ENCODE results near the gene CLIC4. TPM values are rescaled to one million over a fixed set of nuclear protein-coding genes. Genes with fewer than 3 reads are reported as not detected.
"Not testable (repeated sequence)": the region's sequence is repeated elsewhere in the genome, so short reads cannot be mapped to it uniquely, and the experiment has no call there.

Gene CLIC4
- total RNA-seq, 1 donor from 2014 or later, result 169 TPM

DNA sequence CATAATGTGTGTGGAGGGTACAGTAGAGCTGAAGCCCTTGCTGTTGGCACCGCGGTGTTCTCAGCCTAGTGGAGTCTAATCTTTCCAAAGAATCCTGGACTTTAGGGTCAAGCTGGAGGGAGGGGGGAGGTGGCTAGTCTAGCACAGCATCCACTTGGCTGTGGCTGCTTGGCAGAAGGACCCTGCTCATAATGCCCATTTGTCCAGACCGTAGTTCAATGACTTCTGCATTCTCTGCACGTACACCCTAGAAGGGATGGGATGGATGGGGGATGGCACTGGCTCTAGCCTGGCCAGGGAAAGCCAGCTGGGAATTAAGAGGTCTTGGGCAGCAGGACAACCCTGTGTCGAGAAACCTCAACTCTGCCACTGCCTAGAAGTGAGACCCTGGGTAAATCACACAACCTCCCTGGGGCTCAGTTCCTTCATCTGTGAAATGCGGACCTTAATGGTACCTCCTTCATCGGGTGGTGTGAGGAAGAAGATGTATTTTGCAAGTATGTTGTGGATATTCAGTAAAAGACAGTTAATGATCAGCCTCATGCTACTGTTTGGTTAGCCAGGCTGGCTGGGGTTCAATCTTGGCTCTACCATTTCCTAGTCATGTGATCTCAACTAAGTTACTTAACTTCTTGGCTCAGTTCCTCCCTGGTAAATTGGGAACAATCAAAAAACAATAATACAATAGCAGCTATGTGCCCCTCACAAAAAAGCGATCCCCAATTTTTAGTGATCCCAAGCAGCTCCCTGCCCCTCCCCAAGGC lies 27.2 kb upstream of the CLIC4 start:
- no peak for DNase-seq (ENCODE audit: low spot score)

DNA sequence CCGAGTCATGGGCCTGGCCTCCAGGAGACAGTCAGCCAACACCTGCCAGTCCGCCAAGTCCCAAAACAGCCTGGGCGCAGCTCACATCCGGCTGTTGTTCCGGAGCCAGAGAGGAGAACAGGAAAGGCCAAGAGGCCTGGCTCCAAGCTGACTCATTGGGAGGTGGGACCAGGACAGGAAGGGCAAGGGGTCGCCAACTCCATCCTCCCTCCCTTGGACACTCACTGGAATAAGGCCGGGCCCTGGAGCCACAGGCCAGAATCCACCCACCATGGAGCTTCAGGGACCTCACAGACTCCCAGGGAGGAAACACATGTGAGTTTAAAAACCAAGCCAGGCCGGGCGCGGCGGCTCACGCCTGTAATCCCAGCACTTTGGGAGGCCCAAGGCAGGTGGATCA lies 25.1 kb upstream of the CLIC4 start:
- peak; percentile 93 for DNase-seq (ENCODE audit: low spot score)

DNA sequence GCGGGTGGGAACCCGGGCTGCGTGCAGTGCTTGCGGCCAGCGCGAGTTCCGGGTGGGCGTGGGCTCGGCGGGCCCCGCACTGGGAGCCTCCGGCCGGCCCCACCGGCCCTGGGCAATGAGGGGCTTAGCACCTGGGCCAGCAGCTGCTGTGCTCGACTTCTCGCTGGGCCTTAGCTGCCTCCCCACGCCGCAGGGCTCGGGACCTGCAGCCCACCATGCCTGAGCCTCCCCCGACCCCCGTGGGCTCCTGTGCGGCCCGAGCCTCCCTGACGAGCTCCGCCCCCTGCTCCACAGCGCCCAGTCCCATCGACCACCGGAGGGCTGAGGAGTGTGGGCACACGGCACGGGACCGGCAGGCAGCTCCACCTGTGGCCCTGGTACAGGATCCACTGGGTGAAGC lies 23.7 kb upstream of the CLIC4 start:
- no peak for DNase-seq (ENCODE audit: low spot score)

DNA sequence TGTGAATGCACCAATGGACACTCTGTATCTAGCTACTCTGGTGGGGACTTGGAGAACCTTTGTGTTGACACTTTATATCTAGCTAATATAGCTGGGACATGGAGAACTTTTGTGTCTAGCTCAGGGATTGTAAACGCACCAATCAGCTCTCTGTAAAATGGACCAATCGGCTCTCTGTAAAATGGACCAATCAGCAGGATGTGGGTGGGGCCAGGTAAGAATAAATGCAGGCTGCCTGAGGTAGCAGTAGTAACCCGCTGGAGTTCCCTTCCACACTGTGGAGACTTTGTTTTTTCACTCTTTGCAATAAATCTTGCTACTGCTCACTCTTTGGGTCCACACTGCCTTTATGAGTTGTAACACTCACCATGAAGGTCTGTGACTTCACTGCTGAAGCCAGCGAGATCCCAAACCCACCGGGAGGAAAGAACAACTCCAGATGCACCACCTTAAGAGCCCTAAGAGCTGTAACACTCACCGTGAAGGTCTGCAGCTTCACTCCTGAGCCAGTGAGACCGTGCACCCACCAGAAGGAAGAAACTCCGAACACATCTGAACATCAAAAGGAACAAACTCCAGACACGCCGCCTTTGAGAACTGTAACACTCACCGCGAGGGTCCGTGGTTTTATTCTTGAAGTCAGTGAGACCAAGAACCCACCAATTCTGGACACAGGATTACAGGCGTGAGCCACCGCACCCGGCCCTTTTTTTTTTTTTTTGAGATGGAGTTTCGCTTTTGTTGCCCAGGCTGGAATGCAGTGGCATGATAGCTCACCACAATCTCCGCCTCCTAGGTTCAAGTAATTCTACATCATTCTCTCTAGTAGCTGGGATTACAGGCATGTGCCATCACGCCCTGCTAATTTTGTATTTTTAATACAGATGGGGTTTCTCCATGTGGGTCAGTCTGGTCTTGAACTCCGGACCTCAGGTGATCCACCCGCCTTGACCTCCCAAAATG lies 22.9 kb upstream of the CLIC4 start:
- DNase-seq (ENCODE audit: low spot score), result not testable (repeated sequence)

DNA sequence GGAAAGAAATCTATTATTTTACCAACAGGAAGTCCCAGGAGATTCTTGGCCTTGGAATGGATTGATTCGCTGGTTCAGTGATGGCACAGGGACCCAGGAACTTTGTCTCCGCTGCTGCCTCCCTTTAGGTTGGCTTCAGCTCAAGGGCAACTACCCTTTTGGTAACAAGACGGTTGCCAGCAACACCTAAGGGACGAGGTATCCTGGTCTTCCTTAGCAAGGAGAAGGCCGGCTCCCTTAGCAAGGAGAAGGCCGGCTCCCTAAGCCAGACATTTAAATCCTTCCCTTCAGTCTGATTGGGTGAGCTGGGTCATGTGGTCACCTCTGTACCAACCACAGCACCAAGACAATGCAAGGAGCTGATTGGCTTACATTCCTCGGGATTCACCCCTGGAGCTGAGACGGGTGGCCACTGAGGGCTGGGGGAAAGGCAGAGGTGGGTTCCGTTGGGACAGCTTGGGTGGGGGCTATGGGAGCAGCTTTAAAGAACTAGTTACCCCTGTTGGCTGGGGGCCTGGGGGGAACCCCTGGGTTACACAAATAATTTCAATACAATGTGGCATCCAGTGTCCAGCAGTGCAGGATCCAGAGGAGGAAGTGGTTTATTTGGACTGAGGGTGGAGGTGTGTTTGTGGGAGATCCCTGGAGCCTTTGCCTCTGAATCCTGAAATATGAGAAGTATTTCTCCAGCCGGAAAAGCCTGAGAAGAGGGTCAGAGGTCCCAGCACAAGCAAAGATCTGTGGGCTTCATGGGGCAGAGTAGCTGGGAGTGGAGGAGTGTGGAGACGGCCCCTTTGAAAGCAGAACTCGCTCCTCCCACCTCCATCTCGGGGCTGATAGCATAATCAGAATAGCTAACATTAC lies 20.7 kb upstream of the CLIC4 start:
- no peak for DNase-seq (ENCODE audit: low spot score)

DNA sequence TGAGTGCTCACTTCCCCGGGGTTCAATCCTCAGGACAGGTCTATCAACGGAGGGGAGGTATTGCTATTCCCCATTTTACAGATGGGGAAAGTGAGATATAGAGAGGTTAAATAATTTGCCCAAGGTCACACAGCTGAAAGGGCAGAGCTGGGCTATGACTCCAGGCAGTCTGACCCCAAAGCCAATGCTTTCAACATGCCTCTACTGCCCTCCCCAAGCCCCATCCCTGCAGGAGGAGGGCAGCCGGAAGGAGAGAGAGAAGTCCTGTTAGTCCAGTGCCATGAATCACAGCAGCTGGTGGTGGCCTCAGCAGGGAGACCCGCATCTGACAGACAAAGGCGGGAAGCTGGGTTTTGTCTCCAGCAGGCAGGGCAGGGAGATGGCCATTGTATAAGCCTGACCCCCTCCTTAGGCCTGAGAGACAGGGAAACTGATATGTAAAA lies 20.0 kb upstream of the CLIC4 start:
- no peak for DNase-seq (ENCODE audit: low spot score)

DNA sequence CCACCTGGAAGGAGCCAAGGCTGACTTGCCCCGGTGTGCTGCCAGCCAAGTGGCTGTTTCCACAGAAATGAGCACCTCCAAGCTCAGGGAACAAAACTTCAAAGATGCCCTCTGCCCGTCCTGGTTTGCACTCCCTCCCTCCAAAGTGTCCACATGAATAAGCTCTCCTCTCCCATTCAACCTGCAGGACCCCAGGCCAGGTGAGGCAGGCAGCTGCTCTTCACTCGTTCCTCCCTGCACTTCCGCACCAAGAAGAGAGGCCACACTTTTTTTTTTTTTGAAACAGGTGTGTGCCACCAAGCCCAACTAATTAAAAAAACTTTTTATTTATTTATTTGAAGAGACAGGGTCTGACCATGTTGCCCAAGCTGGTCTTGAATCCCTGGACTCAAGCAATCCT lies 18.5 kb upstream of the CLIC4 start:
- no peak for DNase-seq (ENCODE audit: low spot score)

DNA sequence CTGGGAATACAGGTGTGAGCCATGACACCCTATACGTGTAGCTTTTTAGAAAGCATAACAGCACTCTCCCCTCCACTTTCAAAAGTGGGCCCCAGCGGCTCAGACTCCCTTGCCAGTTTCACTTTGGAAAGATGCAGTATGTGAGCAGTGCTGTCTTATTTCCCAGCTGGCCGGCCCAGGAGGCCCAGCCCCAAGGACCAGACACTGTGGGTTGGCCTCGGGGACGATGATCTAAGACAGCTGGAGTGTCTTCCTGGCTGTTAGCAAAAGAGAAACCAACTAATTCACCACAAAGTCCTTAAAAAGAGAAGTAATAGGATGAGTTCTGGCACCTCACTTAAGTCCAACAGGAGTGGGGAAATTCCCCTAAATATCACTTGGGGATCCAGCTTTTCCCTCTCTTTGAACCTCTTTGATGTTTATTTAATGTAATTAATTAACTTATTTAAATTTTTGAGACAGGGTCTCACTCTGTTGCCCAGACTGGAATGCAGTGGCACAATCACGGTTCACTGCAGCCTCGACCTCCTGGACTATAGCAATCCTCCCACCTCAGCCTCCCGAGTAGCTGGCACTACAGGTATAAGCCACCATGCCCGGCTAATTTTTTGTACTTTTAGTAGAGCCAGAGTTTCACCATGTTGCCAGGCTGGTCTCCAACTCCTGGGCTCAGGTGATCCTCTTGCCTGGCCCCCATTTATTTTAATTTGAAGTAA lies 17.6 kb upstream of the CLIC4 start:
- DNase-seq (ENCODE audit: low spot score), result no peak

DNA sequence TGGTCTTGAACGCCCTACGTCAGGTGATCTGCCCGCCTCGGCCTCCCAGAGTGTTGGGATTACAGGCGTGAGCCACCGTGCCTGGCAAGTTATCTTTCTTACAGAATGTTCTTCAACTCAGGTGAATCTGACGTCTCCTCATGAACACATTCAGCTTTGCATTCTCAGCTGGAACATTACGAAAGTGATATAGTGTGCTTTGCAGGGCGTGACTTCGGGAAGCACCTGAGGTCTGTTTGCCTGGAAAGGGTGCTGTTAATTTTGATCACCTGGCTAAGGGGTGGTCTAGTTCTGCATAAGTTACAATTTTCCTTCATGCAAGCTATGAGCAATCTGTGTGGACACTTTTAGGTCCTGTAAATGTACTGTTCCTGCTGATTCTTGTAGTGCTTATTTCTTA lies 16.3 kb upstream of the CLIC4 start:
- no peak for DNase-seq (ENCODE audit: low spot score)

DNA sequence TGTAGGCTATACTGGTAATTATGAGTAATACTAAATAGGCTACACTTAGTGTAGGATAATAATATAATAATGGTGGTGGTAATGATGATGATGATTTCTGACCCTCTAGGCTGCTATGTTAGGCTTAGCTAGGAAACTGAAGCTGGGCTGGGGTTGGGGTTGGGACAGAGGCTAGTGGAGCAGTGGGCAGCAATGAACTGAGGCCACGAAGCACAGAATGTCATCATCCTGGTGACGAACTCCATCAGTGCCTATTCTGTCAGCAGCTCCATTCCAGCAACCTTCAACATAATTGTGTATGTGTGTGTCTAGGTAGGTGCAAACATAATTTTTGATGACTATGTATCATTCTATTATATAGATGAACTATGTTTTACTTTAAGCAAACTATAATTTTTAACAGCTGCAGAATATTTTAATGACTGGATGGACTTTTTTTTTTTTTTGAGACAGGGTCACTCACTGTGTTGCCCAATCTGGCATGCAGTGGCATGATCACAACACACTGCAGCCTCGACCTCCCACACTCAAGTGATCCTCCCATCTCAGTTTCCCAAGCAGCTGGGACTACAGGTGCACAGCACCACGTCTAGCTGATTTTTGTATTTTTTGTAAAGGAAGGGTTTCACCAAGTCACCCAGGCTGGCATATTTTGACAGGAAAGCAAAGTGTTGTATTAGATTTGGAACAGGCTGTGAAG lies 12.9 kb upstream of the CLIC4 start:
- no peak for DNase-seq (ENCODE audit: low spot score)

DNA sequence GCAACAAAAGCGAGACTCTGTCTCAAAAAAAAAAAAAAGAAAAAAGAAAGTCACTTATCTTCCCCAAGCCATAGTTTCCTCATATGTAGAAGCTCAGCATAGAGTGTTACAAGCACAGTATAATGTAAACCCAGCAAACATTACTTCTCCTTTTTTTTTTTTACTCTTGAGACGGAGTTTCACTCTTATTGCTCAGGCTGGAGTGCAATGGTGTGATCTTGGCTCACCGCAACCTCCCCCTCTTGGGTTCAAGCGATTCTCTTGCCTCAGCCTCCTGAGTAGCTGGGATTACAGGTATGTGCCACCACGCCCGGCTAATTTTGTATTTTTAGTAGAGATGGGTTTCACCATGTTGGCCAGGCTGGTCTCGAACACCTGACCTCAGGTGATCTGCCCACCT lies 11.9 kb upstream of the CLIC4 start:
- not testable (repeated sequence) for DNase-seq (ENCODE audit: low spot score)

DNA sequence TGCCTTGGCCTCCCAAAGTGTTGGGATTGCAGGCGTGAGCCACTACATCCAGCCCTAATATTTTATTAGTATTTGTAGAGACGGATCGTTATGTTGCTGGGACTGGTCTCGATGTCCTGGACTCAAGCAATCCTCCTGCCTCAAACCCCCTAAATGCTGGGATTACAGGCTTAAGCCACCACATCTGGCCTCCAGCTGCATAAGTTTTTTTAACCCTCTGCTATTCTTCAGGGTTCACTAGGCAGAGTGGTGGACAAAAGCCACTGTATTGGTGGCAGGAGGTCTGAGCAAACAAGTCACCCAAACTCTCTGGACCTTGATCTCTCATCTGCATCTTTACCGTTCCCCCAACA lies 10.1 kb upstream of the CLIC4 start:
- no peak for DNase-seq (ENCODE audit: low spot score)

DNA sequence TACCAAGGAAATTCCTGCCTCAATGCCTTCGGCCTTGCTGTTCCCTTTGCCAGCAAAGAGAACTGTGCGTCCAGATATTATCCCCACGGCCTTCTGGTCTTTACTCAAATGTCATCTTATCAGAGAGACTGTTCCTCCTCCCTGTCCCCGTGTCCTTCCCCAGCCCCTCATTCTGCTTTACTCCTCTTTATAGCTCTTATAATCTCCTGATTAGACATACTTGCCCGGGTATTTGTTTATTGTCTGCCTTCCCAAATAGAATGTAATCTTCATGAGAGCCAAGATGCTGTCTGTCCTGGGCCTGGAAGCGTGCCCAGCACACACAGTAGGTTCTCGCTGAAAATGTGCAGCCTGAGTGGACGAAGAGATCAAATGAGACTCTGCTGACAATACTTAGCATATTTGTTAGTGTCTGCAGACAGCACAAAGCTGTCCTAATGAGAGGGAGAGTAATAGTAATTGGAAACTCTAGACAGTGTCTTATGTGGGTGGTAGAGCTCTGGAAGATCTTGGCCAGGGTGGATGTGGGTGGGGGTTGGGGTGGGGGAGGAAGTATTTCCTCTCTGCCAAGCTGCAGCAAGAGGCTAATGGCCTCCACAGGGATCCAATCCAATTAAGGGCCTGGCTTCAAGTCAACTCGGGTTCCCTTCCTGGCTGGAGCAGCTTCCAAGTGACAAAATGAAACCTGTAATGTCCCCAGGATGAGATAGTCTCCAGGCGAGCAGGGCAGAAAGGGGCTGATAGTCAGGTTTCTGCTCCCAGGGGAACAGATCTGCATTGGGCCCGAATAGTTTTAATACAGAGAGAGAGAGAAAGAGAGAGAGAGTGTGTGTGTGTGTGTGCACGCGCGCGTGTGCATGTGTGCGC lies 9.5 kb upstream of the CLIC4 start:
- no peak for DNase-seq (ENCODE audit: low spot score)

DNA sequence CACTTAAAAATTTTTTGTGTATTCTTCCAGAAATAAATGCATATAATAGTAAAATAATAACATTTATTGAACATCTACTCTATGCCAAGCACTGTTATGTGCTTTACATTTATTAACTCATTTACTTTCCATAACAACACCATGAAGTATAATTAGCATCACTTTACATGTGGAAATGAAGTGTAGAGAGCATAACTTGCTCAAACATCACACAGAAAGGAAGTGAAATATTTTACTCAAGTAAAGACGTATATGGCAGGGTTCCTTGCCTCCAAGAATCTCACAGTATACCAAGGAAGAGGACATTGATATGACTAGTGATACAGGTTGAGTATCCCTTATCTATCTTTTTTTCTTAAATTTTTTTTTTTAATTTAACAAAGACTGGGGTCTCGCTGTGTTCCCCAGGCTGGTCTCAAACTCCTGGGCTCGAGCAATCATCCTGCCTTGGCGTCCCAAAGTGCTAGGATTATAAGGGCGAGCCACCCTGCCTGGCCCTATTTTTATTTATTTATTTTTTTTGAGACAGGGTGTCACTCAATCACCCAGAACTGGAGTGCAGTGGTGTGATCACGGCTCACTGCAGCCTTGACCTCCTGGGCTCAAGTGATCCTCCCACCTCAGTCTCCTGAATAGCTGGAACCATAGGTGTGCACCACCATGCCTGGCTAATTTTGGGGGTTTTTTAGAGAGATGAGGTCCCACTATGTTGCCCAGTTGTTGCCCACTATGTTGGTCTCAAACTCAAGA lies 7.7 kb upstream of the CLIC4 start:
- DNase-seq (ENCODE audit: low spot score), result peak; percentile 3

DNA sequence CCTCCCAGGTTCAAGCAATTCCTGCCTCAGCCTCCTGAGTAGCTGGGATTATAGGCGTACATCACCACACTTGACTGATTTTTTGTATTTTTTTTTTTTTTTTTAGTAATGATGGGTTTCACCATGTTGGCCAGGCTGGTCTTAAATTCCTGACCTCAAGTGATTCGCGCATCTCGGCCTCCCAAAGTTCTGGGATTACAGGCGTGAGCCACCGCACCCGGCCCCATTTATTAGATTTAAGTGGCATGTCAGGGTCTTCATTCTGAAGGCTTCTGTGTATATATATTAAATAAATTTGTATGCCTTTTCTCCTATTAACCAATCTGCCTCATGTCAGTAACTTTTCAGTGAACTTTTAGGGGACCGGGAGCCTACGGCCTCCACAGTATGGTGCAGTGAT lies 6.0 kb upstream of the CLIC4 start:
- no peak for DNase-seq (ENCODE audit: low spot score)

DNA sequence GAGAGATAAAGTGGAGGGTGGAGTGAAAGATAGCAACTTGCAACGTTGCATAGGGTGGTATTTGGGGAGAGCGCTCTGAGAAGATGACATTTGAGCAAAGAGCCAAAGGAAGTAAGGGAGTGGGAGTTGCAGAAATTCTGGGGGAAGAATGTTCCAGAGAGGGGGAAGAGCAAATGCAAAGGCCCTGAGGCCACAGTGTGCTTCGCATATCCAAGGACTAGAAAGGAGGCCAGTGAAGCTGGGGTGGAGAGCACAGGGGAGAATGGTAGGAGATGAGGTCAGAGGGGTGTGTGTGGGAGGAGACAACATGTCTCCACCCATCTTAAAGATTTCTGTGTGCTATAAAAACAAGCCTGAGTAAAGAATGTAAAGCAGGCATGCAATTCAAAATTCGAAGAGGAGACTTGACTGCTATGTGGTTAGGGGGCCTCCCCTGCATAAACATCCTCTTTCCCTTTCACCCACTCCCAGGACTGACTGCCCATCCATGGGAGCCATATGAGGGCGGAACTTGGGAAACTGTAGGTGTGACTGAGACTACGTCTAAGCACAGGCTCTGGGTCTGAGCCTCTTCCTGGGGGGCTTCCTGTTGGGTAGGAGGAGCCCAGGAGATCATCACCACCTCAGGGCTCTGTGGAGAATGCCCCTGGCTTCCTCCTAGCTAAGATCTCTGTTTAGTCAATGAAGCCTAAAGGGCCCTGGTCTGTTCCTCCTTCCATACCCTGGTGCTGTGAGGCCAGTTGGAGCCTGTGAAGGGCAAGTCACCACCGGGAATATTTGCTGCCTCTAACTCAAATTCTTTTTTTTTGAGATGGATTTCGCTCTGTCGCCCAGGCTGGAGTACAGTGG lies 2.9 kb upstream of the CLIC4 start:
- peak; percentile 33 for DNase-seq (ENCODE audit: low spot score)

DNA sequence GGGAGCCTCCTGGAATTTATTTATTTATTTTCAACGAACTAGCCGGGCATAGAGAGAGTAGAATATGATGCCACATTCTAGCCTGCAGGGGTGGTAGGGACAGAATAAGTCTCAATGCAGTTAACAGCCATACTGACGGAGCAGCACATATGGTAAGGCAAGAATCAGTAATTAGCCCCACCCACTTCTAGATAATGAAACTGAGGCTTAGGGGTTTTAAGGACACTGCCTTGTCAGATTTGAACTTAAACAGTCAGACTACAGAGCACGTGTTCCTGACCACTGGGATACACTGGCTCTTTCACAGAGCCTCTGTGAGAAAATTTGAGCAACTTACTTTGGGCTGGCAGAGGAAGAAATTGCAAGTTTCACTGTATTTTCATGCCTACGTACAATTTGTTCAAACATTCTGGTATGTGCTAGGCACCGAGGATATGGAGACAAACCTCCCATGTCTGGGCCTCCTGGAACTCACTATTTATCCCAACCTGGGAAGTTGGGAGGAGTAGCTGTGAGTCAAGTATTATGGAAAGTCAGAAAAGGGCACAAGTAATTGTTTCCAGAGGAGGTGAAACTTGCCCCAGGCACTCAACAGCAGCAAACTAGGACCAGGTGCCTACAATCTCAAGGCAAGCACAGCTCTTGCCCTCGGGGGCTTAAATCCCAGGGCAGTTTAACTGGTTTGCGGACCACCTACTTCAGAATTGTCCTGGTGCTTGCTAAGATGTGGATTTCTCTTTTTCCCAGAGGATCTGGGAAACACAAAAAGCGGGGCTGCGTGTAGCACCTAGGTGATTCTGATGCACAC lies 1.6 kb upstream of the CLIC4 start:
- DNase-seq (ENCODE audit: low spot score), result peak; percentile 47
